Vagina (tissue), 2 donors: ENCODE data around the gene COX17. TPM values are rescaled to one million over a fixed set of nuclear protein-coding genes. Genes with fewer than 3 reads are reported as not detected.

Experiments used
- DNase-seq, 2 donors: peaks; one replicate each; pipeline ENCODE4 v3.0.0-alpha.2; 2017; ENCODE audit errors: extremely low spot score in 2 of 2
- H3K27ac ChIP-seq: fragments of 200-600 bp; sonication (generic); one replicate; pipeline ENCODE4 v1.5.1; 2019
- H3K27me3 ChIP-seq: fragments of 200-600 bp; sonication (generic); one replicate; pipeline ENCODE4 v1.5.1; 2019
- H3K36me3 ChIP-seq, 2 donors: fragments of 200-600 bp; sonication (generic); one replicate each; pipeline ENCODE4 v1.5.1; 2017 to 2019
- H3K4me1 ChIP-seq: fragments of 200-600 bp; sonication (generic); one replicate; pipeline ENCODE4 v1.5.1; 2019
- H3K4me3 ChIP-seq, 2 donors: fragments of 200-600 bp; sonication (generic); 1 replicate in 1 of 2; 2 replicates in 1 of 2; pipeline ENCODE4 v1.5.1; 2016 to 2019
- H3K9me3 ChIP-seq: fragments of 200-600 bp; sonication (generic); one replicate; pipeline ENCODE4 v1.5.1; 2019
- CTCF ChIP-seq, 3 experiments: fragments of 450-650 bp in 2 of 3; fragments of 200-600 bp in 1 of 3; sonication (generic) in 1 of 3; IDR thresholded peaks; one replicate each; pipeline ENCODE4 v1.5.1; 2017 to 2019; ENCODE audit warnings: antibody characterized with exemption in 3 of 3, mild to moderate bottlenecking in 2 of 3, moderate library complexity in 2 of 3
- POLR2A ChIP-seq, 2 donors: fragments of 450-650 bp; IDR thresholded peaks; one replicate each; pipeline ENCODE4 v1.6.1; 2017; ENCODE audit warnings: antibody characterized with exemption in 2 of 2, mild to moderate bottlenecking in 2 of 2, moderate library complexity in 2 of 2
- POLR2AphosphoS5 ChIP-seq, 2 donors: sonication (generic); formaldehyde crosslinking; IDR thresholded peaks; one replicate each; pipeline ENCODE4 v1.9.0; 2017; ENCODE audit warnings: antibody characterized with exemption in 2 of 2, mild to moderate bottlenecking in 2 of 2, low read depth in 1 of 2; ENCODE audit not compliant: insufficient read depth in 1 of 2
- intact Hi-C: fragments of 100-400 bp; cut with DNase I; formaldehyde crosslinking; loops from one replicate; pipeline ENCODE4 v1.15.1; 2023
- total RNA-seq: library from RNA; depleted of rRNA; stranded (reverse); fragments of >200 nt; gene quantifications from one replicate; pipeline ENCODE4 v1.2.3, GENCODE V29; 2016

COX17 gene
- total RNA-seq, 1 donor from 2014 or later = 27.3 TPM

- DNase-seq = no peak
- intact Hi-C loops = no loop called here
- TF ChIP-seq POLR2A (IDR thresholded peaks at IDR 0.05) (no peak), POLR2AphosphoS5 (IDR thresholded peaks at IDR 0.05; ENCODE audit: insufficient read depth in 1 of 2, low read depth in 1 of 2) (no peak), CTCF (IDR thresholded peaks at IDR 0.05) (no peak)
- Histone ChIP-seq H3K9me3 (no peaks in the 10 kb centered on the region), H3K36me3 (no peaks in the 10 kb centered on the region), H3K27ac (no peak overlapping the region), H3K27me3 (no peaks in the 10 kb centered on the region), H3K4me3 (no peak overlapping the region), H3K4me1 (no peaks in the 10 kb centered on the region)
These were observed 56.3 kb downstream of the COX17 start for GRCh38 chr3:119620899-119621298.

Other genes starting within 250 kb of the COX17 start
- gene TMEM39A, start 213.8 kb downstream of the COX17 start, total RNA-seq = 27.0 TPM
- gene POGLUT1, start 208.4 kb downstream of the COX17 start, total RNA-seq = 12.5 TPM
- gene TIMMDC1, start 178.9 kb downstream of the COX17 start, total RNA-seq = 30.0 TPM
- gene CD80, start 117.8 kb downstream of the COX17 start, total RNA-seq = not detected
- gene ADPRH, start 97.9 kb downstream of the COX17 start, total RNA-seq = 2.9 TPM
- 1.7 TPM for gene PLA1A, start 79.5 kb downstream of the COX17 start, total RNA-seq
- 3.4 TPM for gene POPDC2, start 16.8 kb downstream of the COX17 start, total RNA-seq
- gene CFAP91, start 25.6 kb upstream of the COX17 start, total RNA-seq = 4.2 TPM
- gene NR1I2, start 104.7 kb upstream of the COX17 start, total RNA-seq = not detected